GM12878 (cell line): ENCODE measurements around the gene PRKN. TPM values are rescaled to one million over a fixed set of nuclear protein-coding genes. Genes with fewer than 3 reads are reported as not detected.

Experiments used
- ATAC-seq: fragments of 200-7000 bp; cut with Tn5 transposase; 3 replicates; pipeline ENCODE4 v1.9.1; 2020; ENCODE audit warnings: mild to moderate bottlenecking, moderate library complexity
- BruUV-seq: library from RNA; stranded (reverse); fragments of 400-500 nt; replicated peaks from 2 replicates; lab custom pipeline; 2021; lab: Mats Ljungman, UMichigan
- CTCF ChIA-PET: fragments of 300-600 bp; sonication (Branson Sonifier 250); formaldehyde crosslinking; extraction: SDS; loops from one replicate; lab custom pipeline; 2021; ENCODE audit warnings: inconsistent platforms; lab: Yijun Ruan, JAX
- POLR2A ChIA-PET: fragments of 350-600 bp; formaldehyde crosslinking; extraction: SDS; loops from one replicate; lab custom pipeline; 2021; ENCODE audit warnings: inconsistent platforms; lab: Charles Lee
- RAD21 ChIA-PET: fragments of 300-600 bp; sonication (Branson Sonifier 250); formaldehyde crosslinking; loops from one replicate; lab custom pipeline; 2023; ENCODE audit warnings: antibody characterized with exemption; ENCODE audit not compliant: unreplicated experiment; lab: Charles Lee
- SMC1A ChIA-PET: fragments of 300-600 bp; sonication (Branson Sonifier 250); formaldehyde crosslinking; loops from one replicate; lab custom pipeline; 2023; ENCODE audit not compliant: unreplicated experiment, uncharacterized antibody; lab: Charles Lee
- DNase-seq: peaks from one replicate; pipeline ENCODE4 v3.0.0-alpha.2; 2011; ENCODE audit warnings: low read depth, low spot score
- FAIRE-seq: peaks from 3 replicates; lab custom pipeline; 2011; peaks lifted over from hg19 to GRCh38; lab: Jason Lieb, UNC
- H2AFZ ChIP-seq: 2 replicates; pipeline ENCODE4 v1.6.0; 2011; ENCODE audit warnings: low read depth, low read length, control low read depth; ENCODE audit not compliant: control insufficient read depth
- H3K27ac ChIP-seq: 2 replicates; pipeline ENCODE4 v1.5.1; 2011; ENCODE audit warnings: control low read depth; ENCODE audit not compliant: control insufficient read depth, insufficient read depth
- H3K27me3 ChIP-seq, 2 experiments: replicated peaks in 1 of 2; 2 replicates each; pipeline versions ENCODE4 v1.6.0 to v1.6.1; 2011; ENCODE audit warnings: low read length in 1 of 2; ENCODE audit not compliant: control insufficient read depth in 2 of 2, insufficient read depth in 2 of 2
- H3K36me3 ChIP-seq, 2 experiments: 2 replicates each; pipeline ENCODE4 v1.5.1; 2011; ENCODE audit warnings: low read length in 1 of 2; ENCODE audit not compliant: control insufficient read depth in 2 of 2, insufficient read depth in 2 of 2
- H3K4me1 ChIP-seq: 2 replicates; pipeline ENCODE4 v1.6.1; 2011; ENCODE audit warnings: mild to moderate bottlenecking, low read length, moderate library complexity, mixed read lengths; ENCODE audit not compliant: control insufficient read depth, insufficient read depth
- H3K4me2 ChIP-seq: 2 replicates; pipeline ENCODE4 v1.6.0; 2011; ENCODE audit warnings: control low read depth; ENCODE audit not compliant: control insufficient read depth, insufficient read depth
- H3K4me3 ChIP-seq: fragments of 200-600 bp; sonication (generic); 2 replicates; pipeline ENCODE4 v1.5.1; 2016
- H3K79me2 ChIP-seq: 2 replicates; pipeline ENCODE4 v1.6.0; 2011; ENCODE audit warnings: low read length; ENCODE audit not compliant: control insufficient read depth, insufficient read depth
- H3K9ac ChIP-seq: 2 replicates; pipeline ENCODE4 v1.8.0; 2011; ENCODE audit warnings: low read length, control low read depth, mixed read lengths; ENCODE audit not compliant: control insufficient read depth, insufficient read depth
- H3K9me3 ChIP-seq: replicated peaks from 3 replicates; pipeline ENCODE4 v1.5.1; 2011; ENCODE audit warnings: mild to moderate bottlenecking, low read length; ENCODE audit not compliant: control insufficient read depth, insufficient read depth
- H4K20me1 ChIP-seq: 2 replicates; pipeline ENCODE4 v1.6.0; 2011; ENCODE audit not compliant: control insufficient read depth, insufficient read depth
- ATF2 ChIP-seq: IDR thresholded peaks from 2 replicates; pipeline ENCODE4 v1.6.1; 2012; ENCODE audit warnings: low read length, inconsistent platforms
- CBFB ChIP-seq: IDR thresholded peaks from 2 replicates; pipeline ENCODE4 v1.6.1; 2016; ENCODE audit warnings: antibody characterized with exemption, low read depth
- ESRRA ChIP-seq: IDR thresholded peaks from 2 replicates; pipeline ENCODE4 v1.6.1; 2012; ENCODE audit warnings: mild to moderate bottlenecking, low read length, improper control_type of control experiment
- EZH2 ChIP-seq: IDR thresholded peaks from 2 replicates; pipeline ENCODE4 v1.6.1; 2012; ENCODE audit warnings: low read depth, mild to moderate bottlenecking, control low read depth, inconsistent platforms, low read length, borderline replicate concordance; ENCODE audit not compliant: control insufficient read depth
- LARP7 ChIP-seq: fragments of 450-650 bp; IDR thresholded peaks from 2 replicates; pipeline ENCODE4 v1.6.1; 2017; ENCODE audit warnings: mild to moderate bottlenecking
- MTA2 ChIP-seq: fragments of 450-650 bp; IDR thresholded peaks from 2 replicates; pipeline ENCODE4 v1.6.1; 2016; ENCODE audit warnings: low read depth, mild to moderate bottlenecking, moderate library complexity
- RCOR1 ChIP-seq: conservative IDR thresholded peaks from 2 replicates; pipeline ENCODE4 v1.6.1; 2012; ENCODE audit warnings: low read depth, low read length, improper control_type of control experiment
- SPI1 ChIP-seq: IDR thresholded peaks from 2 replicates; pipeline ENCODE4 v1.6.1; 2011; ENCODE audit warnings: low read depth, mild to moderate bottlenecking, low read length, moderate library complexity, borderline replicate concordance; ENCODE audit not compliant: insufficient read depth
- SUZ12 ChIP-seq: fragments of 200-600 bp; sonication (generic); IDR thresholded peaks from one replicate; pipeline ENCODE4 v1.6.1; 2018; ENCODE audit warnings: antibody characterized with exemption, mild to moderate bottlenecking; ENCODE audit not compliant: unreplicated experiment
- TBL1XR1 ChIP-seq: IDR thresholded peaks from 2 replicates; pipeline ENCODE4 v1.6.1; 2012; ENCODE audit warnings: low read depth, low read length, improper control_type of control experiment
- TCF7 ChIP-seq: IDR thresholded peaks from 2 replicates; pipeline ENCODE4 v1.6.1; 2014; ENCODE audit warnings: antibody characterized with exemption, borderline replicate concordance
- WRNIP1 ChIP-seq: IDR thresholded peaks from 2 replicates; pipeline ENCODE4 v1.6.1; 2011; ENCODE audit warnings: low read depth, low read length, improper control_type of control experiment, borderline replicate concordance
- ZNF207 ChIP-seq: fragments of 450-650 bp; IDR thresholded peaks from 2 replicates; pipeline ENCODE4 v1.6.1; 2014; ENCODE audit warnings: antibody characterized with exemption, mild to moderate bottlenecking, borderline replicate concordance
- WGBS: methylation state at CpG from one replicate; pipeline ENCODE4 v1.1.6; 2016; ENCODE audit warnings: low lambda C conversion rate; ENCODE audit not compliant: insufficient replicate concordance, insufficient coverage; ENCODE audit errors: missing lambda C conversion rate; 5-methylcytosine and 5-hydroxymethylcytosine counted together
- in situ Hi-C: fragments of 300-500 bp; cut with MboI; formaldehyde crosslinking; loops from 9 replicates; pipeline ENCODE4 v1.14.3; 2018; ENCODE audit warnings: mixed read lengths
- intact Hi-C: fragments of 100-400 bp; cut with micrococcal nuclease; formaldehyde crosslinking; loops from one replicate; pipeline ENCODE4 v1.14.2; 2022; ENCODE audit not compliant: unreplicated experiment
- polyA plus RNA-seq, 11 experiments: library from polyadenylated mRNA; depleted of rRNA in 4 of 11; unstranded in 6 of 11; stranded (reverse) in 5 of 11; fragments of >200 nt; fragmentation: Nextera tagmentation in 4 of 11; fragmentation: Illumina TruSeq in 1 of 11; extraction: Ambion mirVana in 4 of 11; extraction: Trizol in 1 of 11; gene quantifications; 1 replicate in 1 of 11; 2 replicates in 10 of 11; pipeline versions ENCODE4 v1.2.1 to v1.2.3, GENCODE V29; 2011 to 2016; ENCODE audit warnings: inconsistent platforms in 2 of 11, missing spikeins in 2 of 11, low read depth in 1 of 11
- total RNA-seq, 4 experiments: library from RNA; depleted of rRNA in 3 of 4; stranded (reverse); fragments of >200 nt in 3 of 4; fragmentation: Illumina TruSeq in 1 of 4; extraction: Trizol in 1 of 4; gene quantifications; 2 replicates each; pipeline versions ENCODE4 v1.2.1 to v1.2.3, GENCODE V29; 2013 to 2021
- TF ChIP-seq, protein P1 (sequence below): fragments of 450-650 bp; IDR thresholded peaks from 2 replicates; pipeline ENCODE4 v1.6.1; 2017; ENCODE audit warnings: low read depth, mild to moderate bottlenecking, moderate library complexity
- TF ChIP-seq, protein P2 (sequence below): fragments of 450-650 bp; conservative IDR thresholded peaks from 2 replicates; pipeline ENCODE4 v1.6.1; 2017; ENCODE audit warnings: mild to moderate bottlenecking, moderate library complexity

PRKN gene
- total and polyA plus RNA-seq, 10 of the 15 experiments (the other 5 are each of a cell fraction or from before 2014, with no cell fraction given) = 0.06 to 0.09 TPM; not detected in 8

GRCh38 chr6:162056061-162056460, 671.5 kb downstream of the PRKN start:
- intact Hi-C loops (no loop called here), in situ Hi-C loops (no loop called here)
- Histone ChIP-seq H3K27ac (no peak overlapping the region), H3K79me2 (no peaks in the 10 kb centered on the region), H4K20me1 (no peaks in the 10 kb centered on the region), H3K4me1 (no peaks in the 10 kb centered on the region), H3K9me3 (no peaks in the 10 kb centered on the region), H2AFZ (no peak overlapping the region), H3K4me2 (no peak overlapping the region), H3K9ac (no peak overlapping the region), H3K4me3 (no peak overlapping the region), H3K27me3 (no peaks in the 10 kb centered on the region), H3K36me3 (no peaks in the 10 kb centered on the region)
- ChIA-PET CTCF (no interaction called here), RAD21 (no interaction called here), SMC1A (no interaction called here), POLR2A (no interaction called here)
- TF ChIP-seq TCF7 (no peak), TBL1XR1 (no peak), ATF2 (no peak), CBFB (no peak), RCOR1 (no peak), ZNF207 (no peak), ESRRA (no peak), EZH2 (no peak), LARP7 (no peak), MTA2 (no peak), SUZ12 (no peak), WRNIP1 (no peak), SPI1 (no peak)
- TF ChIP-seq, protein P1, sequence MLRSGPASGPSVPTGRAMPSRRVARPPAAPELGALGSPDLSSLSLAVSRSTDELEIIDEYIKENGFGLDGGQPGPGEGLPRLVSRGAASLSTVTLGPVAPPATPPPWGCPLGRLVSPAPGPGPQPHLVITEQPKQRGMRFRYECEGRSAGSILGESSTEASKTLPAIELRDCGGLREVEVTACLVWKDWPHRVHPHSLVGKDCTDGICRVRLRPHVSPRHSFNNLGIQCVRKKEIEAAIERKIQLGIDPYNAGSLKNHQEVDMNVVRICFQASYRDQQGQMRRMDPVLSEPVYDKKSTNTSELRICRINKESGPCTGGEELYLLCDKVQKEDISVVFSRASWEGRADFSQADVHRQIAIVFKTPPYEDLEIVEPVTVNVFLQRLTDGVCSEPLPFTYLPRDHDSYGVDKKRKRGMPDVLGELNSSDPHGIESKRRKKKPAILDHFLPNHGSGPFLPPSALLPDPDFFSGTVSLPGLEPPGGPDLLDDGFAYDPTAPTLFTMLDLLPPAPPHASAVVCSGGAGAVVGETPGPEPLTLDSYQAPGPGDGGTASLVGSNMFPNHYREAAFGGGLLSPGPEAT = no peak
- TF ChIP-seq, protein P2, sequence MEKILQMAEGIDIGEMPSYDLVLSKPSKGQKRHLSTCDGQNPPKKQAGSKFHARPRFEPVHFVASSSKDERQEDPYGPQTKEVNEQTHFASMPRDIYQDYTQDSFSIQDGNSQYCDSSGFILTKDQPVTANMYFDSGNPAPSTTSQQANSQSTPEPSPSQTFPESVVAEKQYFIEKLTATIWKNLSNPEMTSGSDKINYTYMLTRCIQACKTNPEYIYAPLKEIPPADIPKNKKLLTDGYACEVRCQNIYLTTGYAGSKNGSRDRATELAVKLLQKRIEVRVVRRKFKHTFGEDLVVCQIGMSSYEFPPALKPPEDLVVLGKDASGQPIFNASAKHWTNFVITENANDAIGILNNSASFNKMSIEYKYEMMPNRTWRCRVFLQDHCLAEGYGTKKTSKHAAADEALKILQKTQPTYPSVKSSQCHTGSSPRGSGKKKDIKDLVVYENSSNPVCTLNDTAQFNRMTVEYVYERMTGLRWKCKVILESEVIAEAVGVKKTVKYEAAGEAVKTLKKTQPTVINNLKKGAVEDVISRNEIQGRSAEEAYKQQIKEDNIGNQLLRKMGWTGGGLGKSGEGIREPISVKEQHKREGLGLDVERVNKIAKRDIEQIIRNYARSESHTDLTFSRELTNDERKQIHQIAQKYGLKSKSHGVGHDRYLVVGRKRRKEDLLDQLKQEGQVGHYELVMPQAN = no peak
- no peak for FAIRE-seq
- ATAC-seq = no peak
- no peak for DNase-seq
- BruUV-seq = no TSS peak
- 67% methylated on average over 11 of the region's 11 CpGs for WGBS
